ENCODE data around the gene SBNO2. TPM values are rescaled to one million over a fixed set of nuclear protein-coding genes. Genes with fewer than 3 reads are reported as not detected.

Gene SBNO2
- total and polyA plus RNA-seq, 2 donors (not counting 3 experiments of a cell fraction or from before 2014, with no cell fraction given) = 31.4 to 65.7 TPM

DNA sequence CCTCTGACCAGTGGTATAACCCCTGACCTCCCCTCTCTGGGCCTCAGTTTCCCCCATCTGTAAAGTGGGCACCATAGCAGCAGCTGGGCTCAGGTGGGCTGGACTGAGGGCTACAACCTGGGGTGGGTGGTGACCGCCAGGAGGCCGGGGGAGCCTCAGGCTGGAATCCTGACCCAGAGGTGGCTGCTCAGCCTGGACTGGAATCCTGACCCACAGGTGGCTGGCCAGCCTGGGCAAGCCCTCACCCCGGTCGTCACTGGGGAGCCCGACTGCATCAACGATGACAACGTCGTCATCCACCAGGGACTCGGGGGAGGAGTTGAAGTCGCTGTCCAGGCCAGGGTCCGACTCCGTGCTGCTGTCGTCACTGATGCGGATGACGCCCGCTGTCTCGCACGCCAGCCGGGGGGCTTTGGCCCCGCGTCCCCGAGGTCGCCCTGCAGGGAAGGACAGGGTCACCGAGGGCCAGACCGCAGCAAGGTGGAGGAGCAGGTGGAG, 60.0 kb downstream of the SBNO2 start:
- no peak overlapping the region for H3K27ac ChIP-seq (ENCODE audit: insufficient read depth, low read depth, low read length)
- FAIRE-seq (no peak), DNase-seq (ENCODE audit: low read depth, low spot score) (no peak)
- BruUV-seq (replicated peaks) = no TSS peak
- intact Hi-C loops (cut with micrococcal nuclease) (loop anchor here (1.0 to 5.0 kb wide), 3 partner anchors 9 to 127 kb away; partner anchors contain the start of gene ATP5F1D), dilution Hi-C loops (cut with MboI; ENCODE audit: extremely low pct_ligation_motif_present, low sequenced_read_pairs) (no loop called here)
- ChIA-PET POLR2A (no interaction called here), CTCF (interaction anchor here (0.6 to 4.4 kb wide), 33 partner anchors 10 to 155 kb away, joined by 3 to 80 read pairs (median 7); partner anchors contain the start of genes ARHGAP45, ATP5F1D, CIRBP and GPX4)
- no peaks in the 10 kb centered on the region for H3K9me1 ChIP-seq (replicated peaks; ENCODE audit: control insufficient read depth, extremely low read depth, insufficient read depth, low read length)
- H3K9me3 ChIP-seq (replicated peaks; ENCODE audit: control insufficient read depth, insufficient read depth, low read length) = no peaks in the 10 kb centered on the region
- H3K9ac ChIP-seq (replicated peaks; ENCODE audit: extremely low read depth, insufficient read depth, low read length) = no peak overlapping the region
- H3K27me3 ChIP-seq (ENCODE audit: control insufficient read depth in 2 of 2, insufficient read depth in 2 of 2, low read length in 2 of 2) = no peaks in the 10 kb centered on the region
- no peak overlapping the region for H3K4me3 ChIP-seq (replicated peaks in 1 of 3; ENCODE audit: insufficient read depth in 1 of 3, low read depth in 1 of 3, low read length in 3 of 3)
- H3K36me3 ChIP-seq (ENCODE audit: control insufficient read depth in 2 of 2, extremely low read depth in 1 of 2, insufficient read depth in 2 of 2, low read length in 2 of 2) = peaks cover 10 to 47% of the 10 kb centered on the region in 2 experiments
- H2AFZ ChIP-seq (ENCODE audit: low read depth, low read length) = no peak overlapping the region
- H3K4me2 ChIP-seq (ENCODE audit: insufficient read depth, low read length) = no peak overlapping the region
- no peaks in the 10 kb centered on the region for H3K79me2 ChIP-seq (ENCODE audit: control insufficient read depth, insufficient read depth, low read length)
- no peaks in the 10 kb centered on the region for H4K20me1 ChIP-seq (replicated peaks; ENCODE audit: control insufficient read depth, extremely low read depth, insufficient read depth, low read length)
- TF ChIP-seq GATA2 (IDR thresholded peaks at IDR 0.05; ENCODE audit: insufficient read depth, insufficient read length, low read depth, low read length) (no peak), JUN (IDR thresholded peaks at IDR 0.05; ENCODE audit: borderline replicate concordance, insufficient read depth, insufficient read length, low read depth) (no peak), FOS (IDR thresholded peaks at IDR 0.05; ENCODE audit: borderline replicate concordance, insufficient read depth, low read length) (no peak), POLR2AphosphoS5 (IDR thresholded peaks at IDR 0.05; ENCODE audit: insufficient read depth, low read depth, low read length) (no peak), EZH2 (IDR thresholded peaks at IDR 0.05; ENCODE audit: borderline replicate concordance, low read depth, low read length, severe bottlenecking) (no peak), POLR2A (IDR thresholded peaks at IDR 0.05; ENCODE audit: low read depth, low read length) (no peak), MYC (IDR thresholded peaks at IDR 0.05; ENCODE audit: low read depth, low read length) (no peak)
- TF ChIP-seq, protein P1, sequence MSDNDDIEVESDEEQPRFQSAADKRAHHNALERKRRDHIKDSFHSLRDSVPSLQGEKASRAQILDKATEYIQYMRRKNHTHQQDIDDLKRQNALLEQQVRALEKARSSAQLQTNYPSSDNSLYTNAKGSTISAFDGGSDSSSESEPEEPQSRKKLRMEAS (IDR thresholded peaks at IDR 0.05; ENCODE audit: insufficient read depth, insufficient read length) = no peak
- TF ChIP-seq, protein P2, sequence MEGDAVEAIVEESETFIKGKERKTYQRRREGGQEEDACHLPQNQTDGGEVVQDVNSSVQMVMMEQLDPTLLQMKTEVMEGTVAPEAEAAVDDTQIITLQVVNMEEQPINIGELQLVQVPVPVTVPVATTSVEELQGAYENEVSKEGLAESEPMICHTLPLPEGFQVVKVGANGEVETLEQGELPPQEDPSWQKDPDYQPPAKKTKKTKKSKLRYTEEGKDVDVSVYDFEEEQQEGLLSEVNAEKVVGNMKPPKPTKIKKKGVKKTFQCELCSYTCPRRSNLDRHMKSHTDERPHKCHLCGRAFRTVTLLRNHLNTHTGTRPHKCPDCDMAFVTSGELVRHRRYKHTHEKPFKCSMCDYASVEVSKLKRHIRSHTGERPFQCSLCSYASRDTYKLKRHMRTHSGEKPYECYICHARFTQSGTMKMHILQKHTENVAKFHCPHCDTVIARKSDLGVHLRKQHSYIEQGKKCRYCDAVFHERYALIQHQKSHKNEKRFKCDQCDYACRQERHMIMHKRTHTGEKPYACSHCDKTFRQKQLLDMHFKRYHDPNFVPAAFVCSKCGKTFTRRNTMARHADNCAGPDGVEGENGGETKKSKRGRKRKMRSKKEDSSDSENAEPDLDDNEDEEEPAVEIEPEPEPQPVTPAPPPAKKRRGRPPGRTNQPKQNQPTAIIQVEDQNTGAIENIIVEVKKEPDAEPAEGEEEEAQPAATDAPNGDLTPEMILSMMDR (IDR thresholded peaks at IDR 0.05; ENCODE audit: extremely low read depth in 1 of 2, insufficient read depth in 1 of 2, low read depth in 1 of 2, low read length in 2 of 2) = no peak
- H3K4me1 ChIP-seq (ENCODE audit: control insufficient read depth, extremely low read depth, insufficient read depth, low read length) = peaks cover 5% of the 10 kb centered on the region

All from endothelial cell of umbilical vein (primary cell).